22Rv1 (cell line): ENCODE results near the gene ASTN1.

ENCODE experiments used
- CTCF ChIP-seq: fragments of 450-650 bp; IDR thresholded peaks from 2 replicates; pipeline ENCODE4 v1.5.1; 2017; ENCODE audit warnings: mild to moderate bottlenecking
- ZFX ChIP-seq: fragments of 450-650 bp; IDR thresholded peaks from 2 replicates; pipeline ENCODE4 v1.6.1; 2017; ENCODE audit warnings: antibody characterized with exemption, borderline replicate concordance

- TF ChIP-seq CTCF (no peak), ZFX (no peak)
These were observed 201.3 kb downstream of the ASTN1 start for GRCh38 chr1:176963181-176963580.
